GM12801 (cell line): ENCODE results near the gene NCAM1.

Experiments
- TF ChIP-seq, protein P1 (sequence below): IDR thresholded peaks from one replicate; pipeline ENCODE4 v1.5.1; 2011; ENCODE audit warnings: control low read depth; ENCODE audit not compliant: insufficient read length; ENCODE audit errors: extremely low read depth

Gene NCAM1

DNA sequence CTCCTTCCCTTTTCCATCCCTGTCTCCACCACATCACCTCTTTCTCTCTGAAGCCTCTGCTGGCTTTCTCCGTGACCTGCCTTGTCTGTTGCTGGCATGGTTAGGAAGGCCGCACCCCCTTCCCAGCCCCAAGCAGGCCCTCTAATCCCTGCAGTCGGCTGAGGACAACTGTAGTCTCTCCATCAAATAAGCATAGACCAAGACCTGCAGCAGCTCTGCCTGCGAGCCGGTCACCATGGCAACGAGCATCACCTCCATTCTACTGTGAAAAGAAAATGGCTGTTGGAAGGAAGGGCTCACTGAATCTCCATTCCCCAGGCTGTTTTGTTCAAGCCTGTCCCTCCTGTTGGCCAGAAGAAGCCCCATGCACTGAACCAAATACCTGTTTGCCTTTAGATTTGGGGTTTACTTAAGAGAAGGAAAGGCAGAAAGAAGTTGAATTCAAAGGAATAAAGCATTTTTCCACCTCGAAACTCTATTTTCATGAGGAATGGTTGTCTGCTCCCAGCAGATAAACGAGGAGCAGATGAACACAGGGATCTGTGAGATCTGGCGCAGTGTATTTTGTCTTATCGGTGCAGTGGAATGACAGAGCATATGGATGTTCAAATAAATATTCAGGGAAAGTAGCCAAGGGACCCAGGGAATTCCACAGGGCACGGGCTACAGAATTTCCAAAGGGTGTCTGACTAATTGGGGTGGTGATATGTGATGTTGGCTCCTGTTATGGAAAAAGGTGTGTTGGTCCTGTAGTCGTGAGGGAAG, 240.0 kb downstream of the NCAM1 start:
- TF ChIP-seq, protein P1, sequence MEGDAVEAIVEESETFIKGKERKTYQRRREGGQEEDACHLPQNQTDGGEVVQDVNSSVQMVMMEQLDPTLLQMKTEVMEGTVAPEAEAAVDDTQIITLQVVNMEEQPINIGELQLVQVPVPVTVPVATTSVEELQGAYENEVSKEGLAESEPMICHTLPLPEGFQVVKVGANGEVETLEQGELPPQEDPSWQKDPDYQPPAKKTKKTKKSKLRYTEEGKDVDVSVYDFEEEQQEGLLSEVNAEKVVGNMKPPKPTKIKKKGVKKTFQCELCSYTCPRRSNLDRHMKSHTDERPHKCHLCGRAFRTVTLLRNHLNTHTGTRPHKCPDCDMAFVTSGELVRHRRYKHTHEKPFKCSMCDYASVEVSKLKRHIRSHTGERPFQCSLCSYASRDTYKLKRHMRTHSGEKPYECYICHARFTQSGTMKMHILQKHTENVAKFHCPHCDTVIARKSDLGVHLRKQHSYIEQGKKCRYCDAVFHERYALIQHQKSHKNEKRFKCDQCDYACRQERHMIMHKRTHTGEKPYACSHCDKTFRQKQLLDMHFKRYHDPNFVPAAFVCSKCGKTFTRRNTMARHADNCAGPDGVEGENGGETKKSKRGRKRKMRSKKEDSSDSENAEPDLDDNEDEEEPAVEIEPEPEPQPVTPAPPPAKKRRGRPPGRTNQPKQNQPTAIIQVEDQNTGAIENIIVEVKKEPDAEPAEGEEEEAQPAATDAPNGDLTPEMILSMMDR = no peak

DNA sequence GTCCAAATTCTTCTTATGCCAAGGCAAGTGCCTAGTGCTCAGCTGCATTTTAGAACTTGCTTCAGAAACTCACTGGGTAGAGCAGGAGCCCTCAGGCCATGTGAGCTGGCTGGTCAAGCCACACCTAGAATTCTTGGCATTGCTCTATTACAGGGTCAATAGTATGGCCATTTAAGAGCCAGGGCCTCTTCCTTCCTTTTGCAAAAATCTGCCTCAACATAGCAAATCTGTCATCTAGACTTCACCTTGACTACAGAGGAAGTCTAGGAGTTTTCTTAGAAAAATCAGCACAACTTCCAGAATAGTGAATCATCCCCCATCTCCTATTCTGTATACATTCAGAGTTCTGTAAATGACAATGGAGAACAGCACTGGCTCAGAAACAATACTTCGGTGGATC, 241.2 kb downstream of the NCAM1 start:
- TF ChIP-seq, protein P1 = no peak

DNA sequence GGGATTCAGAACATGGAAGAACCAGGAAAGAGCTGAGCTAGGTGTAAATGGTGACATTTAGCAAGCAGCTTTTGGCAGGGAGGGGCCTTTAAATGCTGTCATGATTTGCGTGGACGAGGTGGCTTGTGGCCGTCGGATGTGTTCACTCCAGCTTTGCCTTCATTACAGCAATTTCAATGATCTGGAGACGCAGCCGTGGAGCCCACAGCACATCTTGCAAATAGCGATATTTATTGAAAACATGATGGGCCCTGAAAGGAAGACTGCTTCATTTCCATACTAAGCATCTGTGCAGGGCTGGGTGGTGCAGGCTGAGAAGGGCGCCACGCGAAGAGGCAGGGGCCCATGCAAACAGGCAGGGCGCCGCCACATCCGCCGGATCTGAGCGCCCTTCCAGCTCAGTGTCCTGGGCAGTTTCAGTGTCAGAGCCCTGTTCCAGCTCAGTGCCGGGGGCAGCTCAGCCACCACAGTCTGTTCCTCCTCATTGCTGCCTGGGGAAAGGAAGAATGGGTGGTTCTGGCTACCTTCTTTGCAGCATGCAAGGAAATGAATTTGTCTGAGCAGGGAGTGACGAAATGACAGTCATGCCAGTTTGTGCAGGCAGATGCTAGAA, 242.0 kb downstream of the NCAM1 start:
- TF ChIP-seq, protein P1 = no peak

DNA sequence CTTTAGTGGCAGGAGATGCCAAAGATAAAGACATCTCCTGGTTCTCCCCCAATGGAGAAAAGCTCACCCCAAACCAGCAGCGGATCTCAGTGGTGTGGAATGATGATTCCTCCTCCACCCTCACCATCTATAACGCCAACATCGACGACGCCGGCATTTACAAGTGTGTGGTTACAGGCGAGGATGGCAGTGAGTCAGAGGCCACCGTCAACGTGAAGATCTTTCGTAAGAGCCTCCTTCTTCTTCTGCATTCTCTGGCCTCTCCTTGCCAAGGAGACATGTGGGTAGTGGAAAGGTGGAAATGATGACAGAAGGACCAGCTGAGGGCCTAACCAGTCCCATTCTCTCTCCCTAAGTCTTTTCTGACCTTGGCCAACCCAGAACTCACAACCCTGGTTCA, 243.1 kb downstream of the NCAM1 start:
- TF ChIP-seq, protein P1 = no peak

DNA sequence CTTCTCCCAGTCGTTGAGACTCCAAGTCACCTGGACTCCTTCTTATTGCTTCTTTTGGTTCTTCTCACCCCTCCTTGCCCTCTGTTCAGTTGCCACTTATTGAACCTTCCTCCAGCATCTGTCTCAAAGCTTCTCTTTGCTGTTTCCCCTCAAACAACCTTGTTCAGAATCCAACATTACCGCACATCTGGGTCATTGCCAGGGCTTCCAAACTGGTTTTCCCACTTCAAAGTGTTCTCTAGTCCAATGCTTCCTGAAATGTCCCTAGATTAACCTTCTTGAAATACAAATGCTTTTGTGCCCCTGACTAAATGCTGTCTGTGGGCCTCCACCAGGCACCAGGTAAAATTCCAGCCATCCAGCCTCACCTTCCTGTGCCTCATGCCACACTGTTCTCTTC, 252.3 kb downstream of the NCAM1 start:
- TF ChIP-seq, protein P1 = no peak

DNA sequence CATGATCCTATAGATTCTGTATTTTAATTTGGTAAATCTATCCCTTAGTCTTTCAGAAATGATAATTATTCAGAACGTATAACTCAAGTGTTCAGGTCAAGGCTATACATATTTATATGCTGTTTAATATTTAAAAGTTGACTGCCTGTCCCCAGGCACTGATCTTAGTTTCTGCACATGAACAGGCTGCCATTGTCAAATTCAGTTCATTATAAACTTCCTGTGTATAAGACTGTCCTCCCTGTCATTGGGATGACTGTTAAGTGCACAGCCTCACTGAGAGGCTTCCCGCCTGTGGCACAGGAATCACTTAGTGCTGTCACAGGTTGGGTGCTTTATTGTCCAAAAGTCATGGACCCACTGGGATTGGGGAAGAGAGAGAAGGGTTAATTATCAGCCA, 261.0 kb downstream of the NCAM1 start:
- TF ChIP-seq, protein P1 = no peak

DNA sequence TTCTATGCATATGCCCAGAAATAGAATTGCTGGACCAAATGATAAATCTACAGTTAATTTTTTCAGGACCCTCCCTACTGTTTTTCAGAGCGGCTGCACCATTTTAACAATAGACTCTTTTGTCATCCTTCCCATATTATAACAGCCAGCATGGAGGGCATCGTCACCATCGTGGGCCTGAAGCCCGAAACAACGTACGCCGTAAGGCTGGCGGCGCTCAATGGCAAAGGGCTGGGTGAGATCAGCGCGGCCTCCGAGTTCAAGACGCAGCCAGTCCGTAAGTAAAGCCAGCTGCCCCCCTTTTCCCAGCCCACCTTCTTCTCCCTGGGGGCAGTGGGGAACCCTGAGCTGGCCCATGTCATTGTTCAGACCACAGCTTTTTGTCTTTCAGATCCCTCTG, 273.7 kb downstream of the NCAM1 start:
- TF ChIP-seq, protein P1 = no peak
